LNCaP clone FGC (cell line): ENCODE results near the gene RGS21.
A peak's percentile ranks its signal among the peaks of the same experiment; 100 is the strongest.

Source experiments
- DNase-seq: peaks from one replicate; pipeline ENCODE4 v3.0.0-alpha.2; 2011; ENCODE audit warnings: low read depth
- H3K4me3 ChIP-seq: 2 replicates; pipeline ENCODE4 v1.5.1; 2011; ENCODE audit warnings: mild to moderate bottlenecking, low read depth, low read length, control low read depth
- TF ChIP-seq, protein P1 (sequence below): IDR thresholded peaks from 2 replicates; pipeline ENCODE4 v1.5.1; 2012; ENCODE audit warnings: mild to moderate bottlenecking; ENCODE audit not compliant: control insufficient read depth, insufficient read depth; ENCODE audit errors: extremely low read depth

Gene RGS21

DNA sequence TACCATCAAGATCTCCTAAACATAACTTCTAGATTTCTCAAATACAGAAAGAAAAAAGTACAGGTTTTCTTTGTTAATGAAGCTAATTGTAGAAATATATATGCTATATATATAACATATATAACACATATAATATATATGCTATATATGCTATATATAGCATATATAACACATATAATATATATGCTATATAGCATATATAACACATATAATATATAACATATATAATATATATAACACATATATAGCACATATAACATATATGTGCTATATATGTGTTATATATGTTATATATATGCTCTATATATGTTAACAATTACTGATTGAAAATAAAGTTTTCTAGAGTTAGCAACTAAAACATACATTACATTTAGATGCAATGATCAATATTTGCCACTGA, 34.8 kb downstream of the RGS21 start:
- H3K4me3 ChIP-seq: no peak overlapping the region
- DNase-seq: no peak
- TF ChIP-seq, protein P1, sequence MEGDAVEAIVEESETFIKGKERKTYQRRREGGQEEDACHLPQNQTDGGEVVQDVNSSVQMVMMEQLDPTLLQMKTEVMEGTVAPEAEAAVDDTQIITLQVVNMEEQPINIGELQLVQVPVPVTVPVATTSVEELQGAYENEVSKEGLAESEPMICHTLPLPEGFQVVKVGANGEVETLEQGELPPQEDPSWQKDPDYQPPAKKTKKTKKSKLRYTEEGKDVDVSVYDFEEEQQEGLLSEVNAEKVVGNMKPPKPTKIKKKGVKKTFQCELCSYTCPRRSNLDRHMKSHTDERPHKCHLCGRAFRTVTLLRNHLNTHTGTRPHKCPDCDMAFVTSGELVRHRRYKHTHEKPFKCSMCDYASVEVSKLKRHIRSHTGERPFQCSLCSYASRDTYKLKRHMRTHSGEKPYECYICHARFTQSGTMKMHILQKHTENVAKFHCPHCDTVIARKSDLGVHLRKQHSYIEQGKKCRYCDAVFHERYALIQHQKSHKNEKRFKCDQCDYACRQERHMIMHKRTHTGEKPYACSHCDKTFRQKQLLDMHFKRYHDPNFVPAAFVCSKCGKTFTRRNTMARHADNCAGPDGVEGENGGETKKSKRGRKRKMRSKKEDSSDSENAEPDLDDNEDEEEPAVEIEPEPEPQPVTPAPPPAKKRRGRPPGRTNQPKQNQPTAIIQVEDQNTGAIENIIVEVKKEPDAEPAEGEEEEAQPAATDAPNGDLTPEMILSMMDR: no peak

- TF ChIP-seq, protein P1: no peak
- no peak overlapping the region for H3K4me3 ChIP-seq
- no peak for DNase-seq
These were observed 41.1 kb downstream of the RGS21 start for GRCh38 chr1:192357924-192358323.

DNA sequence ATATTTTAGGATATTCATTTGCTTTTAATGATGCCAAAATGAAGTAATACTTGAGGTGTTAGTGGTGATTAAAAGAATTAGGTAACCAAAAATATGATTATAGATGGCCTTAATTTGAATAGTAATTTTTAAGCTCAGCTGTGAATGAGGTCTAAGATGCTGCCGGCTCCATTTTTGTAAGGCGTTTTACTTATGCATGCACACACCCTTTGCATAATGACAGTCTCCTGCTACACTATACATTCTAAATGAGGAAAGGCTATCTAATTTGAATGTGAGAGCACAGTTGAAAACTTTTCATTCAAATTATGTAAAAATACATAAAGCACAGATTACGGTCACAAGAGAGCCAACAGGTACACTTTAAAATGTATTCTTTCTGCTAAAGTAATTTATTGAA, 41.6 kb downstream of the RGS21 start:
- TF ChIP-seq, protein P1: no peak
- DNase-seq: no peak
- no peak overlapping the region for H3K4me3 ChIP-seq

- DNase-seq: no peak
- TF ChIP-seq, protein P1: no peak
- H3K4me3 ChIP-seq: no peak overlapping the region
These were observed 42.0 kb downstream of the RGS21 start for GRCh38 chr1:192358822-192359221.

GRCh38 chr1:192363177-192363576, 46.4 kb downstream of the RGS21 start:
- DNase-seq: no peak
- H3K4me3 ChIP-seq: no peak overlapping the region
- TF ChIP-seq, protein P1: 0 out of 2 replicates have a peak, but pooled peaks have one; percentile 2

DNA sequence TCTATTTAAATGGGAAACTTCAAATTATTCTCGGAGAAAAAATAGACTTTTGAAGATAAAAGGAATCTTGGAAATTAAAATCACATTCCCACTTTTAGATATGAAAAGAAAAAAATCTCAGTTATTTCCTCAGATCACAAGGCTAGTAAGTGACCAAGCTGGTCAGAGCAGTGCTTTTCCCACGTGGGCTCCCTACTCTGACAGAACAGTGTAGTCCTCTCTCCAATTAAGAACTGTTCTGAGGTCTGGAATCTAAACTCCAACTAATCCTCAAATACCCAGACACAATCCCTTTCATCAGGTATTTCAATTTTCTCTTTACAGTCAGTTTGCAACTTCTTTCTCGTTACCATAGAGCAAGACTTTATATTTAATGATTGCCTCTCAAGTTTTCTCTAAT, 50.6 kb downstream of the RGS21 start:
- no peak for DNase-seq
- H3K4me3 ChIP-seq: no peak overlapping the region
- TF ChIP-seq, protein P1: no peak

DNA sequence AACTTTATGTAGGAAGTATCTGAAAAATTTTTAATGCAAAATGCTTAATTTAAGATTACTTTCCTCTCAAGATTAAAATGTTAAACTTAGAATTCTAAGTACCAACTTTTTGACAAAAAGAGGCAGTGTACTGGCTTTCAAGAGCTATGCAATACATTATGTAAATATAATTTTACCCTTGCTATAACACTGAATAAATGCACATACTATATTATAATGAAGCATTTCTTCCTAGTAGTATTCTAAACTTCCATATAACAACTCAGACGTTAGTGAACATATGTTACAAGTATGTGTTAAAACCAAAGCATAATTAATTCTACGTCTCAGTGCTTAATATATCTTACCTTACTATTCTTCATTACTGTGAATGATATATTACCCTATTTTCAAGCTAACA, 58.5 kb downstream of the RGS21 start:
- no peak overlapping the region for H3K4me3 ChIP-seq
- DNase-seq: no peak
- TF ChIP-seq, protein P1: no peak
